Nephron (organoid): ENCODE results near the gene PTPRD.

Source experiments
- H3K27ac Mint-ChIP-seq, 3 experiments: 2 replicates each; pipeline ENCODE4 v1.8.0; 2020; ENCODE audit warnings: mixed read lengths in 3 of 3, mild to moderate bottlenecking in 2 of 3, moderate library complexity in 1 of 3
- H3K27me3 Mint-ChIP-seq: 2 replicates; pipeline ENCODE4 v1.8.0; 2021; ENCODE audit warnings: low read depth, mild to moderate bottlenecking, moderate library complexity, mixed read lengths
- H3K36me3 Mint-ChIP-seq: 2 replicates; pipeline ENCODE4 v1.8.0; 2020; ENCODE audit warnings: low read depth, mixed read lengths
- H3K4me1 Mint-ChIP-seq: 2 replicates; pipeline ENCODE4 v1.8.0; 2020; ENCODE audit warnings: mixed read lengths
- H3K4me3 Mint-ChIP-seq, 3 experiments: 2 replicates each; pipeline ENCODE4 v1.8.0; 2020; ENCODE audit warnings: mild to moderate bottlenecking in 3 of 3, mixed read lengths in 3 of 3, moderate library complexity in 2 of 3
- H3K9me3 Mint-ChIP-seq: 2 replicates; pipeline ENCODE4 v1.8.0; 2020; ENCODE audit warnings: mixed read lengths
- CTCF ChIP-seq, 3 experiments: fragments of 200-600 bp; sonication (generic); IDR thresholded peaks; one replicate each; pipeline ENCODE4 v1.5.0; 2021; ENCODE audit warnings: antibody characterized with exemption in 3 of 3; ENCODE audit not compliant: unreplicated experiment in 3 of 3

The PTPRD gene

GRCh38 chr9:9552665-9553064, 1060.1 kb downstream of the PTPRD start:
- no peaks in the 10 kb centered on the region for H3K36me3 Mint-ChIP-seq
- no peak overlapping the region for H3K27ac Mint-ChIP-seq
- TF ChIP-seq CTCF (IDR thresholded peaks at IDR 0.05; ENCODE audit: unreplicated experiment in 3 of 3) = no peak
- no peak overlapping the region for H3K4me3 Mint-ChIP-seq
- H3K4me1 Mint-ChIP-seq = no peaks in the 10 kb centered on the region
- no peaks in the 10 kb centered on the region for H3K27me3 Mint-ChIP-seq
- no peaks in the 10 kb centered on the region for H3K9me3 Mint-ChIP-seq

GRCh38 chr9:9538766-9539165, 1074.0 kb downstream of the PTPRD start:
- Mint-ChIP-seq H3K27ac (no peak overlapping the region), H3K36me3 (no peaks in the 10 kb centered on the region), H3K4me3 (no peak overlapping the region), H3K4me1 (no peaks in the 10 kb centered on the region), H3K9me3 (peaks cover 4% of the 10 kb centered on the region), H3K27me3 (no peaks in the 10 kb centered on the region)
- TF ChIP-seq CTCF (IDR thresholded peaks at IDR 0.05; ENCODE audit: unreplicated experiment in 3 of 3) = no peak

- Mint-ChIP-seq H3K4me1 (no peaks in the 10 kb centered on the region), H3K9me3 (peaks cover 4% of the 10 kb centered on the region), H3K4me3 (no peak overlapping the region), H3K27ac (no peak overlapping the region), H3K27me3 (no peaks in the 10 kb centered on the region), H3K36me3 (no peaks in the 10 kb centered on the region)
- TF ChIP-seq CTCF (IDR thresholded peaks at IDR 0.05; ENCODE audit: unreplicated experiment in 3 of 3) = no peak
These were observed 1074.4 kb downstream of the PTPRD start for GRCh38 chr9:9538356-9538755.

GRCh38 chr9:9536523-9536922, 1076.3 kb downstream of the PTPRD start:
- no peaks in the 10 kb centered on the region for H3K36me3 Mint-ChIP-seq
- H3K27me3 Mint-ChIP-seq = no peaks in the 10 kb centered on the region
- no peak for TF ChIP-seq CTCF (IDR thresholded peaks at IDR 0.05; ENCODE audit: unreplicated experiment in 3 of 3)
- no peak overlapping the region for H3K4me3 Mint-ChIP-seq
- peaks cover 1% of the 10 kb centered on the region for H3K9me3 Mint-ChIP-seq
- no peak overlapping the region for H3K27ac Mint-ChIP-seq
- H3K4me1 Mint-ChIP-seq = no peaks in the 10 kb centered on the region

- Mint-ChIP-seq H3K36me3 (no peaks in the 10 kb centered on the region), H3K4me3 (no peak overlapping the region), H3K9me3 (no peaks in the 10 kb centered on the region), H3K27ac (peak overlapping the region in 1 of 3 experiments; percentile 59), H3K27me3 (no peaks in the 10 kb centered on the region), H3K4me1 (no peaks in the 10 kb centered on the region)
- TF ChIP-seq CTCF (IDR thresholded peaks at IDR 0.05; ENCODE audit: unreplicated experiment in 3 of 3) = no peak
These were observed 1089.2 kb downstream of the PTPRD start for GRCh38 chr9:9523476-9524139.

GRCh38 chr9:9522406-9522805, 1090.4 kb downstream of the PTPRD start:
- Mint-ChIP-seq H3K9me3 (no peaks in the 10 kb centered on the region), H3K27ac (no peak overlapping the region), H3K4me3 (no peak overlapping the region), H3K36me3 (no peaks in the 10 kb centered on the region), H3K4me1 (no peaks in the 10 kb centered on the region), H3K27me3 (no peaks in the 10 kb centered on the region)
- no peak for TF ChIP-seq CTCF (IDR thresholded peaks at IDR 0.05; ENCODE audit: unreplicated experiment in 3 of 3)
